GM10847 (cell line): ENCODE data around the gene GSAP.

ENCODE experiments used
- POLR2A ChIP-seq: IDR thresholded peaks from 2 replicates; pipeline ENCODE4 v1.6.1; 2011; ENCODE audit not compliant: insufficient read length; ENCODE audit errors: extremely low read depth

Gene GSAP

DNA sequence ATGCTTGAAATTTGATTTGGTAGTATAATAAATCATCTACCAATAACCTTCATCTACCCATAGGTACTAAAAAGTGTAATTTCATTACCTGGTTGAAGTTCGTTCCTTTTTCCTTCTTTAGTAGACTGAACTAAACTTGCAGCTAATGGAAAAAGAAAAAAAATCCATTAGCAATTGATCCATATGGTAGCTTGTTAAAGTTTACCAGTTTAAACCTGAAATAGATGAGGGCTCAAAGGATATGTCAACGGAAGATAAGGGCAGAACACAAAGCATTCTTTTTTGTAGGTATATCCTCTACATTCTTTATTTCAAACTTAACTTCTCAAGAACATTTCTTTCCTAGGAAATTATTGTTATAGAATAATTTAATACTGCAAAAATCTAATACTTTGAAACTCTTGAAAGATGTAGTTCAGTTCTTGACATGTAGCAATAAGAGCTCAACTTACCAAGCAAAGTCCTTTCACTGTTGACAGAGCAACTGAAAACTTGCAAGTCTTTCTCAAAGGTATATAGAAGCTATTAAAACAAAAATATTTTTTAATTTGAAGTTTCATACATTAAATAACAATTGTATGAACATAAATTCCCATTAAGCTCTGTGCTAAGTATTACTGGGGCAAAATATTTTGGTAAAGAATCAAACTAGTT lies 19.1 kb downstream of the GSAP start:
- no peak for TF ChIP-seq POLR2A

DNA sequence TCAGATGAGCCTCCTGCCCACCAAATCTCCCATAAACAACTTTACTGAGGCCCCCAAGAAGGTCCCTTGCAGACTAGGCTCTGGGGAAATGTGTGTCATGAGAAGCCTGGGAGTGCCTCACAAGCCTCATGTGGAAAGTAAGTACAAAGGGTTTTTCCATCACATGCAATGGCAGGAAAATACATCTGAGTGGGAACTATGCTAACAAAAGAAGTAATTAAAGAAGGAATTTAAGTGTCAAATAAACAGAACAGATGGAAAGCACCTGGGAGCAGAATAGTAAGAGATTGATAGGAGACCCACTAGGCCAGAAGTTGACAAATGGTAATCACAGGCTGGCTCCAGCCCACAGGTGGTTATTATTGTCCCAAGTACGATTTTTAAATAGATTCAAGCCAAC lies 20.5 kb downstream of the GSAP start:
- no peak for TF ChIP-seq POLR2A

DNA sequence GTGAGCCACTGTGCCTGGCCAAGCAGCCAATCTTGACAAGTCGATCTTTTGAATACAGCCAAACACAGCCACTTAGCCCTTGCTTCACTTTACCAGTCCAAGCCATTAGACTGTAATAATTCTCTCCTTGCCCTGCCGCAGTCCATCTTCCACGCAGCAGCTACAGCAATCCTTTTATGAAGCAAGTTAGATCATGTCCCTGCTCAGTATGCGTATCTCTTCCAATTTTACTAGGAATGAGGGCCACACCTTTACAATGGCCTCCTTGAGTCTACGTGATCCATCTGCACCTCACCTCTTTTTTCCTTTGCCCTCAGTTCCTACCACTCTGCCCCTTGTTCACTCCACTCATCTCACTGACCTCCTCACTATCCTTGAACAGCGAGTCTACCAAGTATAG lies 22.2 kb downstream of the GSAP start:
- TF ChIP-seq POLR2A, result no peak

DNA sequence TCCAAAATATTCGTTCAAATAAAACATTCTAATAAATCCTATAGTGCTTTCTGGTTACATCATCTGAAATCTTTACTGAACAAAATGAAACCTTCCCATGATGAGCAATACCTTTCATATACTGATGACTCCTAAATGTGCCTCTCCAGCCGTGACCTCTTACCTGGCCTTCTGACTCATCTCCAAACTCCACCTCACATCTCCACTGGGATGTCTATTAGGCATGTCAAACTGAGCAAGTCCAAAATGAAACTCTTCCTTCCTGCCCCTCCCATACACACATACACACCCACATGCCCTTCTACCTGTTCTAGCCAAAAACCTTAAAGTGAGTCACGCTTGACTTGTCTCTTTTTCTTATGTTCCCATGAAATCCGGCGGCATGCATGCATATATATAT lies 22.9 kb downstream of the GSAP start:
- TF ChIP-seq POLR2A, result no peak

DNA sequence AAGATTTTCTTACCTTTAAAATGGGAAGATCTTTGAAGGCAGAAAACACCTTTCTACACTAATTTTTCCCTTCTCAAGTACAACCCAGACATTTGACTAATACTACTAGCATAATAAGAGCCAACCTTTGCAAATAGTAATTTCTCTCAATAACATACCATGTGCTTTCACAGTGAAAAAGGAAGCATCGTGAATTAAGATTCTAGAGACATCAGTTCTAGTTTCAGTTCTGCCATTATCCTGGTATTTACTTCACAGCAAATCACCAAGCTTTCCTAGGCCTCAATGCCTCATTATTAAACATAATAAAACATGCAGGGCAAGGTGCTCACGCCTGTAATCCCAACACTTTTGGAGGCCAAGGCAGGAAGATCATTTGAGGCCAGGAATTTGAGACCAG lies 24.9 kb downstream of the GSAP start:
- no peak for TF ChIP-seq POLR2A

DNA sequence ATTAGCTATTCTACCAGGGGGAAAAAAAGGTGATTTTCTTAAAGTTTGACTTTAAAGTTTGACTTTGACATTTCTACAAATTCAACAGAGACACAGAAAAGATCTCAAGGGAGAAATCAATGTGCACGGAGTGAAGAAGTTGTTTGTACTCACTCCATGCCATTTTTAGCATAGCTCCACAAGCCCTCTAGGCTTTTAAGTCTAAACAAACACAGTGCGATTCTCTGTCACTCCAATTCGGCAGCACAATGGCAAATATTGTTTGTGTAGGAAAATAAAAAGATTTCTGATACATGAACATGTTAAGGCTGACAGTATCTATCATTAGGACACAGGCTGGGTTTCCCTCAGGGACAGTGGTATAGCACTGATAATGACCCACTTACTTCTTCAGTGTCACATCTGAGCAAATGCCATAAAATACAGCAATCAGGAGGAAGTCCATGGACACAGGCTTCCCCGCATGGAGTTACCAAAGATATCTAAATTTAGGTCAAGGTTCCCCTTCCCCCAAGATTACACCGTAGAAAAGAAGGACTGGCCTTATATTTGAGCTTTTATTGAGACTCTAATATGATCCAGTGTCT lies 28.0 kb downstream of the GSAP start:
- no peak for TF ChIP-seq POLR2A

DNA sequence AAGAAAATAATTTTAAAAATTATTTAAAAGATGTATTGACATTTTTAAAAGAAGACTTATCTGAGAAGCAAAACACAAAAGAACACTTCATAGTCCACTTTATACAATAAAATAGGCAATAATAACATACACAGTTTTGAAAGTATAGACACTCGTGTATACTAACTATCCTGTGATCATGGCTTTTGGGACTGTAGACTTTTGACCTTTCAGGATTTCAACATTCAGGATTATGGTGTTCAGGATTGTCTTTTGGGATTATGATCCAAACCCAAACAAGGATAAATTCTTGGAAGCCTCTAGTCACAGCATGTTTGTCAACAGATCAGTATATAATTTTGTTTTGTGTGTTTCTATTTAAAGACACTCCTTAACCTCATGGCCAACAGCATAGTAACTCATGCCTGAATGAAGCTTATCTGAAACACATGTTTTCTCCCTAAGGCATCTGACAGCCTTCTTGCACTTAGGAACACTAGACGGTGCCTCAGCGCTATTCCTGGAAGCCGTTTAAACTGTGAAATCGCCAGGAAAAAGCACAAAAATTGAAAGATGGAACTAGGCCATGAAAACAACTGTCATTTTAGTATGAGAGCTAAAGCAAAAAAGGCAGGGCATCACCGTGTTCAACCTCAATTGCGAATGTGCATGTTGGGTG lies 29.9 kb downstream of the GSAP start:
- no peak for TF ChIP-seq POLR2A

DNA sequence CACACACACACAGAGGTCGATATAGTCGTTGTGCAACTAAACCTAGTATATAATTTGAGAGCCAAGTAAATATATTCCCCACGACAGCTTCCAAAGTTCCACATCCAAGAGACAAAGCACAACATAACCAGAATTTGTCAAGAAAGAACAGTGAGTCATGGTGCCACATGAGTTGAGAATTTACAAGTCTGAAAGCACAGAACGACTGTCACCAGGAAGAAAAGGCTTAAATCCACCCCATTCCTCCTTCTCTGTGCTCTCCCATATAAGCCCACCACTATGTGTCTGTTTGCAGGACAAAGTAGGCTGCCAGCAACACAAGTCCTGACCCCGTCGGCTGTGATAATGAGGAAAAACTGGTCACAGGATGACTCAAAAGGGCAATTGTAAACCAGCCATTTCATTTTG lies 32.8 kb downstream of the GSAP start:
- no peak for TF ChIP-seq POLR2A

DNA sequence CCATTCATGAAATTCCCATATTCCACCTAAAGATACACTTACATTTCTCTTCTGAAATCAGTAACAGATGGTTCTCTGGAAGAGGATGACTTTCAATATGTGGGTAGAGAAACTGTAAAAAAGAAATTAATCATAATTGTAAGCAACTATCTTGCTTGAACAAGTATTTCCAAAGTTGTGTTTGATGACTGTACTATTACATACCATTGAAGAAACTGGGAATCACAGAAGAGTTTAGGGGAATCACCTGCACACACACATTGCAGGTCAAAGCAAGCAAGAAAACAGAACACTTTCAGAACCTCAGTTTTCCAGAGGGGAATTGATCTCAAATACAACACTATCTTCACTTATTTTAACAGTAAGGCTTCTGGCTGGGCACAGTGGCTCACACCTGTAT lies 33.6 kb downstream of the GSAP start:
- TF ChIP-seq POLR2A, result no peak

DNA sequence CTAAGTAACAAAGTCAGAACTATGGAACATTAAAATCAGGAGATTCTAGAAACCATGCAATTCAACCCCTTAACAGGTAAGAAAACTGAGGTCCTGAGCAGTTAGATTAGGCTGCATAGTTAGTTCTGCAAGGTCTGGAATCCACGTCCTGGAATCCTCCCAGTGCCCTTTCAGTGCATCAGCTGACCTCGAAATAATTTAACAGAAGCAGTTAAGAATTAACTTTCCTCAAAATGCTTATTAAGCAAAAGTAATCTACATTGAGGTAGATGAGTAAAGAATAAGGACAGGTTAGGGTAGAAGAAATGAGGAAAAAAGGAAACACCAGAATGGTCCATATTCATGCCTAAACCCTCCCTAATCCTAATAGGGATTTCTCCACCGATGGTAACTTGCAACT lies 37.6 kb downstream of the GSAP start:
- TF ChIP-seq POLR2A, result no peak

DNA sequence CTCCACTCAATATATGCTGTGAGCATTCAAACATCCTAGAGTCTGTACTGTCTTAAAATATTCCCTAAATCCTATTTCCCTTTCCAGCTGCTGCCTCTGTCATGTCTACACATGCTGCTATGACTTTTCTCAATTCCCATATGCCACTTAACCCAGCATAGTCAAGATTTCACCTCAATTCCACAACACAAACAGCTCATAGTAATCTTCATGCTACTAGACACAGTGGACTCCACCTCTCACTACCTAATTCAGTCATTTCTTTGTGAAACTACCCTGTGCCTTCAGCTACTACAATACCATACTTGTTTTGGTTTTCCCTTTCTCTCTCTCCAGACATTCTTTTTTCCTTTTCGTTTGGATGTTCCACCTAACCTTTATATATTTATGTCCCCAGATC lies 45.5 kb downstream of the GSAP start:
- TF ChIP-seq POLR2A, result no peak

DNA sequence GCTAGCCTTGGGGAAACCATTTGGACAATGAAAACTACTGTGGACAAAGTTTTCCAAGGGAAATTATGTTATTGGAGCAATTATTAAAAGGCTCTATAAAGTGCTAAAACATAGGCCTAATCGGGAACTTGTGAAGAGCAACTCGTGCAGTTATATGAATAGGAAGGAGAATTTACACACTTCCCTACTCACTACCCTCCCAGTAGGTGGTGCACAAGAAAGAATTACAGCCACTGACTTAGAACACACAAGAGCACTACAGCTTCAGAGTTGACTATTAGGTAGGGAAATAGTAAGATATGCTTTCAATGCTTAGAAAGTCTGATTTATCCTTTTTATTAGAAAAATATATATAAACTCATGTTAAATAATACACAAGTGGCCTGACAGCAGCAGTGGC lies 47.2 kb downstream of the GSAP start:
- TF ChIP-seq POLR2A, result no peak

DNA sequence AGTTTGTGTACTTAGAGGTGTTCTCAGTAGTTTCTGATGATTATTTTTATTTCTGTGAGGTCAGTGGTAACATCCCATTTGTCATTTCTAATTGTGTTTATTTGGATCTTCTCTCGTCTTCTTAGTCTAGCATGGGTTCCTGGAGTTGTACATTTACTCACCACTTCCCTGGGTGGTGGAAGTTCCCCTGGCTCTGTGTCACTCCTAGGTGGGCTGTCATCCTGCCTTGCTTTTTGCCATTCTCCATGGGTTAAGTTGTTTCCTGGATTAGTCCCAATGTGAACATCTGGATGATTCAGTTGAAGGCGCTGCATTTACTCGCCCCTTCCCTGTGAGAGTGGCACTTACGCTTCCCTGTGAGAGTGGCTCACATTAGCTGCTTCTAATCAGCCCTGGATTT lies 48.2 kb downstream of the GSAP start:
- TF ChIP-seq POLR2A, result no peak

DNA sequence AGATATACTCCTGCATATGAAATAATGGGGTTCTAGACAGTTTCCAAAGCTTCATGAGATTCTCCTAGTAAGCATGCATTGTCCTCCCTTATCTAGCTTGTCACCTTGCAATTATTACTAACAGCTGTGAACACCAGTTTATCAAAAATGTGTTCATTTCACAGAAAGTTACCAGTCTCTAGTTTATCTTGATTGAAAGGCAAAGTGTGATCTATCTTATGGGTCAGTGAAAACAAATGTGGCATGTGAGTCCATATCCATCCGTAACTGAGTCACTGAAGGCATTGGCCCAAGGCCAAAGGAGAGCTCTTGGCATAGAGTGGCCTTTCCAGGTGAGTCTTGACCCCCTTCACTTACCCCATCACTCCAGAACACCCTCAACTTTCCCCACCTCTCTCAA lies 53.2 kb downstream of the GSAP start:
- TF ChIP-seq POLR2A, result no peak

DNA sequence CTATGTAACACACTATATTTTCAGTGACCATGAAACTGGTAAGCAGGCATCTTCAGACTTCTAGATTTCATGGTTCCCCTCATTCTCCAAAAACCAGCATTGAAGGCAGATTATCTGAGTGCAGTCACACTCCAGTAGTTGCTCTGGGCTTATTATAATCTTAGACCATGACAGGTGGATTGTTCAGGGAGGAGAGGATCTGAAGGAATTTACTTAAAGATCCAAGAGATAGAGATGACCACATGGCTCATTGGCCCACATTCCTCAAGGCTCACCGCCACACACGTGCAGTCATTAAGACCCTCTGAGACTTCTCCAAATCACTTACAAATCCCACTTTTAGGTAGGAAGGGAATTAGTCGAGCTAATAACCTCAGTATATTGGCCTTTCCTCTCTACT lies 55.2 kb downstream of the GSAP start:
- no peak for TF ChIP-seq POLR2A

DNA sequence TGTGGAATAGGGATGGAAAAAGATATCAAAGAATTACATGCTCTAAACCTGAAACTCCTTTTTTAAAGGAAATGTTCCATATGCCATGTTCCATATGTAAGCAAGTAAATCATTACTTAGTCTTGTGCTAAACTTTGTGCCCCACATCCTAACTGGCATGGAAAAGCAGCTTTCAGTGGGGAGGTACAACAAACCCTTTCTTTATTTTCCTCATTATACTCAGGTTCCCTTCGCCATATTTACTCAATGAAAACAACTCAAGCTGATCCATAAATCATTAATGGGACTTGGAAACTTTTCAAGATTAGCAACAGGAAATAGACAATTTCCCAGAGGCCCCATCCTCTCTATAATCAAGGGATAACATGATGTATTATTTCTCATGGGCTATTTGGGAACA lies 56.0 kb downstream of the GSAP start:
- no peak for TF ChIP-seq POLR2A

DNA sequence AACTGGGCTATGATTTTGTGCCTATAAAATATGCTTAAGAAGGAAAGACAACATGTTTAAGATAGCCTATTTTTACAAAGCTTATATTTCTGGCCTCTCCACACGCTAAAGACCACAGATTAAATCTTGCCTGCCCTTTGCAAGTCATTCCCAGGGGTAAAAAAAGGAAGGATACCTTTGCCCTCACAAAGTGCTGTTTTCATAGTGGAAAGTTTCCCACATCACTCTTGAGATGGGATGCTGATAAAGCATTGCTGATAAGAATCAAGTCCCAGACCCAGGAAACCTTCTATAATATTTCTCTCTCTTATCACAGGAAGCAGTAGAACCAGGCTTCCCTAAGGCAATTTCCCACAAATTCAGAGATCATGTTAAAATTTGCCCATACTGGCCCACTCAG lies 56.5 kb downstream of the GSAP start:
- no peak for TF ChIP-seq POLR2A
